ENCODE data around the gene KISS1R. TPM values are rescaled to one million over a fixed set of nuclear protein-coding genes. Genes with fewer than 3 reads are reported as not detected.
A peak's percentile ranks its signal among the peaks of the same experiment; 100 is the strongest.

KISS1R gene
- total and polyA plus RNA-seq, 5 donors from 2014 or later: 0.21 to 1.2 (median 0.67) TPM; not detected in 1

GRCh38 chr19:936175-936546 is 19.0 kb downstream of the KISS1R start:
- Mint-ChIP-seq H3K36me3 (peaks cover 3% of the 10 kb centered on the region), H3K27ac (no peak overlapping the region), H3K4me1 (peaks cover 0 to 40% (median 18%) of the 10 kb centered on the region in 4 donors), H3K9me3 (peaks cover 0 to 3% (median 0%) of the 10 kb centered on the region in 7 donors), H3K27me3 (no peaks in the 10 kb centered on the region), H3K4me3 (no peak overlapping the region)
- Histone ChIP-seq H3K36me3 (ENCODE audit: control insufficient read depth, insufficient read depth, low read length) (no peaks in the 10 kb centered on the region), H3K9me3 (ENCODE audit: control insufficient read depth in 2 of 2, low read length in 2 of 2) (no peaks in the 10 kb centered on the region), H3K27me3 (ENCODE audit: control insufficient read depth, insufficient read depth, low read length) (no peaks in the 10 kb centered on the region), H3K4me3 (ENCODE audit: low read depth, low read length) (no peak overlapping the region), H3K27ac (ENCODE audit: insufficient read depth, low read length, poor library complexity, severe bottlenecking) (no peak overlapping the region), H3K4me1 (ENCODE audit: control insufficient read depth, insufficient read depth, low read length, poor library complexity, severe bottlenecking) (peaks cover 31% of the 10 kb centered on the region)
- DNase-seq: no peak
- ATAC-seq (ENCODE audit: low read depth in 2 of 2): no peak

GRCh38 chr19:937259-937694 is 20.1 kb downstream of the KISS1R start:
- no peaks in the 10 kb centered on the region for H3K27me3 ChIP-seq (ENCODE audit: control insufficient read depth, insufficient read depth, low read length)
- no peak overlapping the region for H3K4me3 ChIP-seq (ENCODE audit: low read depth, low read length)
- no peaks in the 10 kb centered on the region for H3K27me3 Mint-ChIP-seq
- DNase-seq (peak in 1 of 3 donors; percentile 62), ATAC-seq (ENCODE audit: low read depth in 2 of 2) (peak in 1 of 2 donors; percentile 19)
- H3K4me1 Mint-ChIP-seq: peaks cover 0 to 41% (median 22%) of the 10 kb centered on the region in 4 donors
- peaks cover 3% of the 10 kb centered on the region for H3K36me3 Mint-ChIP-seq
- H3K27ac ChIP-seq (ENCODE audit: insufficient read depth, low read length, poor library complexity, severe bottlenecking): no peak overlapping the region
- peaks cover 35% of the 10 kb centered on the region for H3K4me1 ChIP-seq (ENCODE audit: control insufficient read depth, insufficient read depth, low read length, poor library complexity, severe bottlenecking)
- no peaks in the 10 kb centered on the region for H3K9me3 ChIP-seq (ENCODE audit: control insufficient read depth in 2 of 2, low read length in 2 of 2)
- no peaks in the 10 kb centered on the region for H3K36me3 ChIP-seq (ENCODE audit: control insufficient read depth, insufficient read depth, low read length)
- H3K9me3 Mint-ChIP-seq: peaks cover 0 to 3% (median 0%) of the 10 kb centered on the region in 7 donors
- H3K27ac Mint-ChIP-seq: peak overlapping the region in 1 of 3 donors; percentile 78
- H3K4me3 Mint-ChIP-seq: peak overlapping the region in 2 of 4 donors; percentile 40 to 74

DNA sequence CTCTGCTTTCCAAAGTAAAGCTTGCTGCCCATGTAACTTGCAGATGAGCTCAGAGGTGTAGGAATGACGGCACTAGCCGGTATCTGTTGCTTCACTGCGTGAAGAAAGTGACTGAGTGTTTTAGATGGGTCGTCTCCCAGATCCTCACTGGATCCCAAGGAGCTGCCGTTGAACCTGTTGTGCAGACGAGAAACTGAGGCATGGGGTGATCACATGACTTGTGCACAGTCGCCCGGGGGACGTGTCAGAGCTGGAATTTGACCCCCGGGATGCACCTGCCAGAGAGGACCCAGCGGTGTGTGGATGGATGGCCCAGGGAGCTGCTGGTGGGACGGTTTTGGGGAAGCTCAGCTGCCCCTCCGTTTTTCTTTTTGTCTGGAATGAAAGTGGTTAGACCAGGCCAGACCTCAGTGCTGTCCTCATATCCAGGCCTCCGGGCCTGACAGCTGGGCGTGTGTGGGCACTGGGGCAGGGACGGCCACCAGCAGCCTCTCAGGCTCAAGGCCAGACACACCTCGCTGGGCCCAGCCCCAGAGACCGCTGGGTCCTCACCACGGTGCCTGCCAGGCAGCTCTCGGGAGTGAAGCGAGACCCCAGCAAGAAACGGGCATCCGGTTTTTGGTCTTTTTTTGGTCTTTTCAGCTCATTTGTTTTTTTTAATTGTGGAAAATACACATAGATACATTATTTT is 21.2 kb downstream of the KISS1R start:
- DNase-seq: no peak
- Histone ChIP-seq H3K9me3 (ENCODE audit: control insufficient read depth in 2 of 2, low read length in 2 of 2) (no peaks in the 10 kb centered on the region), H3K36me3 (ENCODE audit: control insufficient read depth, insufficient read depth, low read length) (no peaks in the 10 kb centered on the region), H3K27me3 (ENCODE audit: control insufficient read depth, insufficient read depth, low read length) (no peaks in the 10 kb centered on the region), H3K4me1 (ENCODE audit: control insufficient read depth, insufficient read depth, low read length, poor library complexity, severe bottlenecking) (peaks cover 24% of the 10 kb centered on the region), H3K27ac (ENCODE audit: insufficient read depth, low read length, poor library complexity, severe bottlenecking) (no peak overlapping the region), H3K4me3 (ENCODE audit: low read depth, low read length) (no peak overlapping the region)
- Mint-ChIP-seq H3K27ac (no peak overlapping the region), H3K9me3 (peaks cover 0 to 3% (median 0%) of the 10 kb centered on the region in 7 donors), H3K36me3 (peaks cover 3% of the 10 kb centered on the region), H3K4me3 (peak overlapping the region in 2 of 4 donors; percentile 26 to 38), H3K27me3 (no peaks in the 10 kb centered on the region), H3K4me1 (peaks cover 0 to 35% (median 18%) of the 10 kb centered on the region in 4 donors)
- ATAC-seq (ENCODE audit: low read depth in 2 of 2): no peak

DNA sequence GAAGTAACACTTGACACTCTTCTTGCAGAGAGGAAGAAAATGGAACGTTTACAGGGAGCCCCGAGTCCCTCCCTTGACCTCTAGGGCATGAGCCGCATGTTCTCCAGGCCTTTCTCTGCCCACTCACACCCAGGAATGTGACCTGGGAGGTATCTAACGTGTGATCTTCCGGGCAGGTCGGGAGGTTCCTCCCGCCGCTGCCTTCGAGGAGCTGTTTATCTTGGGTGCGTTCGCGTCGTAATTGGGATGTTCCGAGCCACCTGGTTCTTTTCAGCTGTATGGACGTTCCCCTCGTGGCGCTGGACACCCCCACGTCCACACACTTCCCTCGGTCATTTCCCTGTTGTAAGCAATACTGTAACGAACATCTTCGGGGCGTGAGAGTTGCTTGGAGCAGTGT is 22.3 kb downstream of the KISS1R start:
- DNase-seq (no peak), ATAC-seq (ENCODE audit: low read depth in 2 of 2) (no peak)
- Histone ChIP-seq H3K4me1 (ENCODE audit: control insufficient read depth, insufficient read depth, low read length, poor library complexity, severe bottlenecking) (peaks cover 18% of the 10 kb centered on the region), H3K36me3 (ENCODE audit: control insufficient read depth, insufficient read depth, low read length) (no peaks in the 10 kb centered on the region), H3K9me3 (ENCODE audit: control insufficient read depth in 2 of 2, low read length in 2 of 2) (no peaks in the 10 kb centered on the region), H3K27me3 (ENCODE audit: control insufficient read depth, insufficient read depth, low read length) (no peaks in the 10 kb centered on the region), H3K4me3 (ENCODE audit: low read depth, low read length) (no peak overlapping the region), H3K27ac (ENCODE audit: insufficient read depth, low read length, poor library complexity, severe bottlenecking) (no peak overlapping the region)
- H3K4me3 Mint-ChIP-seq: peak overlapping the region in 1 of 4 donors; percentile 13
- H3K27ac Mint-ChIP-seq: peak overlapping the region in 1 of 3 donors; percentile 87
- no peaks in the 10 kb centered on the region for H3K27me3 Mint-ChIP-seq
- H3K4me1 Mint-ChIP-seq: peaks cover 0 to 35% (median 18%) of the 10 kb centered on the region in 4 donors
- peaks cover 0 to 3% (median 0%) of the 10 kb centered on the region in 7 donors for H3K9me3 Mint-ChIP-seq
- H3K36me3 Mint-ChIP-seq: peaks cover 3% of the 10 kb centered on the region

- Histone ChIP-seq H3K9me3 (ENCODE audit: control insufficient read depth in 2 of 2, low read length in 2 of 2) (no peaks in the 10 kb centered on the region), H3K27ac (ENCODE audit: insufficient read depth, low read length, poor library complexity, severe bottlenecking) (peak overlapping the region; percentile 66), H3K4me1 (ENCODE audit: control insufficient read depth, insufficient read depth, low read length, poor library complexity, severe bottlenecking) (peaks cover 18% of the 10 kb centered on the region), H3K4me3 (ENCODE audit: low read depth, low read length) (no peak overlapping the region), H3K36me3 (ENCODE audit: control insufficient read depth, insufficient read depth, low read length) (no peaks in the 10 kb centered on the region), H3K27me3 (ENCODE audit: control insufficient read depth, insufficient read depth, low read length) (no peaks in the 10 kb centered on the region)
- Mint-ChIP-seq H3K4me1 (peaks cover 0 to 35% (median 18%) of the 10 kb centered on the region in 4 donors), H3K27ac (peak overlapping the region; percentile 76 to 100 (median 87)), H3K27me3 (no peaks in the 10 kb centered on the region), H3K36me3 (peaks cover 3% of the 10 kb centered on the region), H3K4me3 (peak overlapping the region; percentile 78 to 83 (median 80)), H3K9me3 (peaks cover 0 to 3% (median 0%) of the 10 kb centered on the region in 7 donors)
- DNase-seq: no peak
- no peak for ATAC-seq (ENCODE audit: low read depth in 2 of 2)
These were observed 22.8 kb downstream of the KISS1R start for GRCh38 chr19:939922-940321.

GRCh38 chr19:940591-941291 is 23.6 kb downstream of the KISS1R start:
- H3K4me3 Mint-ChIP-seq: peak overlapping the region; percentile 78 to 83 (median 81)
- H3K9me3 Mint-ChIP-seq: peaks cover 0 to 3% (median 0%) of the 10 kb centered on the region in 7 donors
- Histone ChIP-seq H3K36me3 (ENCODE audit: control insufficient read depth, insufficient read depth, low read length) (no peaks in the 10 kb centered on the region), H3K4me3 (ENCODE audit: low read depth, low read length) (peak overlapping the region; percentile 53), H3K27me3 (ENCODE audit: control insufficient read depth, insufficient read depth, low read length) (no peaks in the 10 kb centered on the region), H3K27ac (ENCODE audit: insufficient read depth, low read length, poor library complexity, severe bottlenecking) (peak overlapping the region; percentile 66), H3K9me3 (ENCODE audit: control insufficient read depth in 2 of 2, low read length in 2 of 2) (no peaks in the 10 kb centered on the region), H3K4me1 (ENCODE audit: control insufficient read depth, insufficient read depth, low read length, poor library complexity, severe bottlenecking) (peaks cover 18% of the 10 kb centered on the region)
- DNase-seq: peak; percentile 64 to 73 (median 72)
- peaks cover 0 to 33% (median 19%) of the 10 kb centered on the region in 4 donors for H3K4me1 Mint-ChIP-seq
- peaks cover 3% of the 10 kb centered on the region for H3K36me3 Mint-ChIP-seq
- H3K27me3 Mint-ChIP-seq: no peaks in the 10 kb centered on the region
- peak; percentile 73 to 78 for ATAC-seq (ENCODE audit: low read depth in 2 of 2)
- H3K27ac Mint-ChIP-seq: peak overlapping the region; percentile 76 to 100 (median 87)

GRCh38 chr19:941292-942132 is 24.4 kb downstream of the KISS1R start:
- ATAC-seq (ENCODE audit: low read depth in 2 of 2) (no peak), DNase-seq (no peak)
- Mint-ChIP-seq H3K27me3 (no peaks in the 10 kb centered on the region), H3K36me3 (peaks cover 3% of the 10 kb centered on the region), H3K27ac (peak overlapping the region in 2 of 3 donors; percentile 32 to 70), H3K4me1 (peaks cover 0 to 33% (median 19%) of the 10 kb centered on the region in 4 donors), H3K9me3 (peaks cover 0 to 3% (median 0%) of the 10 kb centered on the region in 7 donors), H3K4me3 (peak overlapping the region; percentile 21 to 83 (median 78))
- Histone ChIP-seq H3K4me1 (ENCODE audit: control insufficient read depth, insufficient read depth, low read length, poor library complexity, severe bottlenecking) (peaks cover 18% of the 10 kb centered on the region), H3K36me3 (ENCODE audit: control insufficient read depth, insufficient read depth, low read length) (no peaks in the 10 kb centered on the region), H3K27ac (ENCODE audit: insufficient read depth, low read length, poor library complexity, severe bottlenecking) (peak overlapping the region; percentile 66), H3K4me3 (ENCODE audit: low read depth, low read length) (peak overlapping the region; percentile 53), H3K9me3 (ENCODE audit: control insufficient read depth in 2 of 2, low read length in 2 of 2) (no peaks in the 10 kb centered on the region), H3K27me3 (ENCODE audit: control insufficient read depth, insufficient read depth, low read length) (no peaks in the 10 kb centered on the region)
